T-helper 22 cell (primary cell): Measurements from ENCODE around the gene BIVM.
A peak's percentile ranks its signal among the peaks of the same experiment; 100 is the strongest.

Source experiments
- DNase-seq: peaks from one replicate; pipeline ENCODE4 v3.0.0-alpha.2; 2020; ENCODE audit warnings: low read depth

Gene BIVM

GRCh38 chr13:102788683-102789082 is 10.2 kb upstream of the BIVM start:
- DNase-seq, result no peak

GRCh38 chr13:102792396-102792795 is 6.5 kb upstream of the BIVM start:
- DNase-seq, result no peak

GRCh38 chr13:102793611-102794355 is 5.1 kb upstream of the BIVM start:
- no peak for DNase-seq

GRCh38 chr13:102799426-102800144 is 666 bp downstream of the BIVM start:
- DNase-seq, result no peak

GRCh38 chr13:102800145-102801041 is 1.5 kb downstream of the BIVM start:
- DNase-seq, result peak; percentile 69

- no peak for DNase-seq
Observed at GRCh38 chr13:102805680-102806079, 6.8 kb downstream of the BIVM start.

- DNase-seq, result no peak
Observed at GRCh38 chr13:102807699-102808098, 8.8 kb downstream of the BIVM start.

GRCh38 chr13:102812611-102813287 is 13.8 kb downstream of the BIVM start:
- DNase-seq, result no peak

- no peak for DNase-seq
Observed at GRCh38 chr13:102814025-102814607, 15.2 kb downstream of the BIVM start.

- DNase-seq, result no peak
Observed at GRCh38 chr13:102814793-102815192, 15.9 kb downstream of the BIVM start.

- DNase-seq, result no peak
Observed at GRCh38 chr13:102815788-102816187, 16.9 kb downstream of the BIVM start.

- DNase-seq, result no peak
Observed at GRCh38 chr13:102816708-102817107, 17.8 kb downstream of the BIVM start.

- no peak for DNase-seq
Observed at GRCh38 chr13:102817241-102817640, 18.3 kb downstream of the BIVM start.

GRCh38 chr13:102817907-102818306 is 19.0 kb downstream of the BIVM start:
- no peak for DNase-seq

- no peak for DNase-seq
Observed at GRCh38 chr13:102825400-102825799, 26.5 kb downstream of the BIVM start.

GRCh38 chr13:102825921-102826706 is 27.2 kb downstream of the BIVM start:
- no peak for DNase-seq

- DNase-seq, result no peak
Observed at GRCh38 chr13:102830646-102831045, 31.7 kb downstream of the BIVM start.

- no peak for DNase-seq
Observed at GRCh38 chr13:102836471-102836870, 37.6 kb downstream of the BIVM start.

GRCh38 chr13:102838273-102838672 is 39.4 kb downstream of the BIVM start:
- DNase-seq, result no peak

GRCh38 chr13:102838982-102839381 is 40.1 kb downstream of the BIVM start:
- DNase-seq, result no peak

- no peak for DNase-seq
Observed at GRCh38 chr13:102839462-102839861, 40.5 kb downstream of the BIVM start.
